OCI-LY1 (cell line): Measurements from ENCODE around the gene TSKU.

ENCODE experiments used
- CTCF ChIP-seq: fragments of 200-600 bp; sonication (generic), shearing (Covaris generic); IDR thresholded peaks from 2 replicates; pipeline ENCODE4 v1.5.1; 2017; ENCODE audit warnings: mild to moderate bottlenecking, antibody characterized with exemption, low read length, moderate library complexity, mixed read lengths
- EZH2 ChIP-seq: fragments of 200-600 bp; sonication (generic), shearing (Covaris generic); IDR thresholded peaks from 2 replicates; pipeline ENCODE4 v1.8.0; 2017; ENCODE audit warnings: borderline replicate concordance, mixed run types, mild to moderate bottlenecking, antibody characterized with exemption, low read length, moderate library complexity, mixed read lengths

- TF ChIP-seq CTCF = no peak
- TF ChIP-seq EZH2 = no peak
Observed at GRCh38 chr11:76787911-76788596, 4.9 kb downstream of the TSKU start.
